Tibial nerve (tissue), 4 donors: ENCODE measurements around the gene SPAG8. TPM values are rescaled to one million over a fixed set of nuclear protein-coding genes. Genes with fewer than 3 reads are reported as not detected.

Experiments
- DNase-seq, 2 donors: peaks; one replicate each; pipeline ENCODE4 v3.0.0-alpha.2; 2019; ENCODE audit warnings: low spot score in 2 of 2
- H3K27ac ChIP-seq, 4 donors: fragments of 200-600 bp; sonication (generic) in 3 of 4; one replicate each; pipeline ENCODE4 v1.5.1; 2017 to 2019; ENCODE audit warnings: mild to moderate bottlenecking in 1 of 4
- H3K27me3 ChIP-seq, 2 donors: fragments of 200-600 bp; sonication (generic) in 1 of 2; one replicate each; pipeline versions ENCODE4 v1.5.1 to v1.6.0; 2017 to 2019
- H3K36me3 ChIP-seq, 3 donors: fragments of 200-600 bp; sonication (generic); one replicate each; pipeline ENCODE4 v1.5.1; 2018 to 2019
- H3K4me1 ChIP-seq, 4 donors: fragments of 200-600 bp; sonication (generic) in 3 of 4; one replicate each; pipeline ENCODE4 v1.5.1; 2017 to 2019
- H3K4me3 ChIP-seq, 4 donors: fragments of 200-600 bp; sonication (generic) in 3 of 4; one replicate each; pipeline ENCODE4 v1.5.1; 2017 to 2019; ENCODE audit warnings: mild to moderate bottlenecking in 1 of 4, moderate library complexity in 1 of 4
- H3K9me3 ChIP-seq, 4 donors: fragments of 200-600 bp; sonication (generic) in 3 of 4; one replicate each; pipeline ENCODE4 v1.5.1; 2017 to 2019
- CTCF ChIP-seq, 5 experiments: fragments of 200-600 bp in 3 of 5; fragments of 450-650 bp in 2 of 5; sonication (generic) in 3 of 5; IDR thresholded peaks; one replicate each; pipeline ENCODE4 v1.5.1; 2016 to 2019; ENCODE audit warnings: antibody characterized with exemption in 5 of 5, mild to moderate bottlenecking in 3 of 5, moderate library complexity in 2 of 5
- EP300 ChIP-seq, 2 donors: sonication (generic); formaldehyde crosslinking; IDR thresholded peaks; one replicate each; pipeline ENCODE4 v1.6.1; 2017; ENCODE audit warnings: antibody characterized with exemption in 2 of 2, mild to moderate bottlenecking in 1 of 2
- POLR2A ChIP-seq, 2 donors: fragments of 450-650 bp; IDR thresholded peaks; one replicate each; pipeline ENCODE4 v1.6.1; 2017; ENCODE audit warnings: antibody characterized with exemption in 2 of 2, mild to moderate bottlenecking in 2 of 2, moderate library complexity in 2 of 2
- WGBS, 2 donors: methylation state at CpG; one replicate each; pipeline ENCODE4 v1.1.5; 2018; 5-methylcytosine and 5-hydroxymethylcytosine counted together
- total RNA-seq, 4 donors: library from RNA; depleted of rRNA; stranded (reverse); fragments of >200 nt; gene quantifications; one replicate each; pipeline ENCODE4 v1.1.0, GENCODE V29; 2016

The SPAG8 gene
- total RNA-seq, 4 donors from 2014 or later: 2.6 to 4.0 (median 3.5) TPM

- H3K4me3 ChIP-seq: peak overlapping the region in 1 of 4 donors; percentile 69
- DNase-seq: no peak
- peak overlapping the region in 2 of 4 donors; percentile 88 to 91 for H3K27ac ChIP-seq
- H3K4me1 ChIP-seq: peaks cover 0 to 49% (median 26%) of the 10 kb centered on the region in 4 donors
- H3K27me3 ChIP-seq: no peaks in the 10 kb centered on the region
- TF ChIP-seq EP300 (IDR thresholded peaks at IDR 0.05) (no peak), POLR2A (IDR thresholded peaks at IDR 0.05) (no peak), CTCF (IDR thresholded peaks at IDR 0.05) (no peak)
- no peaks in the 10 kb centered on the region for H3K36me3 ChIP-seq
- WGBS, 2 donors: 84 to 91% methylated on average over 14 of the region's 14 CpGs
- H3K9me3 ChIP-seq: no peaks in the 10 kb centered on the region
These were observed 19.2 kb downstream of the SPAG8 start for GRCh38 chr9:35792826-35793225.

GRCh38 chr9:35792024-35792813 is 19.8 kb downstream of the SPAG8 start:
- Histone ChIP-seq H3K27ac (peak overlapping the region; percentile 52 to 91 (median 70)), H3K4me1 (peaks cover 0 to 49% (median 26%) of the 10 kb centered on the region in 4 donors), H3K4me3 (peak overlapping the region; percentile 41 to 69 (median 50)), H3K27me3 (no peaks in the 10 kb centered on the region), H3K36me3 (no peaks in the 10 kb centered on the region), H3K9me3 (no peaks in the 10 kb centered on the region)
- 55 to 78% methylated on average over 13 to 30 of the region's 34 CpGs for WGBS, 2 donors
- no peak for DNase-seq
- TF ChIP-seq EP300 (IDR thresholded peaks at IDR 0.05): no peak
- no peak for TF ChIP-seq POLR2A (IDR thresholded peaks at IDR 0.05)
- TF ChIP-seq CTCF (IDR thresholded peaks at IDR 0.05): no peak

GRCh38 chr9:35791297-35791921 is 20.7 kb downstream of the SPAG8 start, which contains the start of gene NPR2:
NPR2 (plus strand) TSS chr9:35791591; CDS start chr9:35792409, 818 bp downstream.
- 5 to 17% methylated on average over 19 to 40 of the region's 64 CpGs for WGBS, 2 donors
- H3K4me1 ChIP-seq: peaks cover 0 to 49% (median 26%) of the 10 kb centered on the region in 4 donors
- no peaks in the 10 kb centered on the region for H3K36me3 ChIP-seq
- peak within 1 kb of the TSS; percentile 52 to 91 (median 70) for H3K27ac ChIP-seq
- no peaks in the 10 kb centered on the region for H3K9me3 ChIP-seq
- no peak for DNase-seq
- H3K4me3 ChIP-seq: peak within 1 kb of the TSS; percentile 41 to 69 (median 50)
- TF ChIP-seq EP300 (IDR thresholded peaks at IDR 0.05): no peak
- TF ChIP-seq POLR2A (IDR thresholded peaks at IDR 0.05): peak in 1 of 2 donors; percentile 23
- TF ChIP-seq CTCF (IDR thresholded peaks at IDR 0.05): peak in 1 of 5 experiments; percentile 31
- no peaks in the 10 kb centered on the region for H3K27me3 ChIP-seq

GRCh38 chr9:35790385-35791296 is 21.4 kb downstream of the SPAG8 start:
- H3K4me1 ChIP-seq: peaks cover 0 to 49% (median 26%) of the 10 kb centered on the region in 4 donors
- no peaks in the 10 kb centered on the region for H3K36me3 ChIP-seq
- no peaks in the 10 kb centered on the region for H3K9me3 ChIP-seq
- H3K27ac ChIP-seq: peak overlapping the region; percentile 52 to 91 (median 70)
- WGBS, 2 donors: 31 to 33% methylated on average over 37 of the region's 37 CpGs
- peak; percentile 45 to 78 for DNase-seq
- no peaks in the 10 kb centered on the region for H3K27me3 ChIP-seq
- TF ChIP-seq POLR2A (IDR thresholded peaks at IDR 0.05) (no peak), CTCF (IDR thresholded peaks at IDR 0.05) (peak; percentile 82 to 91 (median 87)), EP300 (IDR thresholded peaks at IDR 0.05) (no peak)
- H3K4me3 ChIP-seq: peak overlapping the region; percentile 30 to 69 (median 46)
